Ammon's horn (tissue), 1 donor: ENCODE data around the gene PBX1.
A peak's percentile ranks its signal among the peaks of the same experiment; 100 is the strongest.

ENCODE experiments used
- DNase-seq: peaks from one replicate; pipeline ENCODE4 v3.0.0-alpha.2; 2016; ENCODE audit warnings: low spot score

Gene PBX1

DNA sequence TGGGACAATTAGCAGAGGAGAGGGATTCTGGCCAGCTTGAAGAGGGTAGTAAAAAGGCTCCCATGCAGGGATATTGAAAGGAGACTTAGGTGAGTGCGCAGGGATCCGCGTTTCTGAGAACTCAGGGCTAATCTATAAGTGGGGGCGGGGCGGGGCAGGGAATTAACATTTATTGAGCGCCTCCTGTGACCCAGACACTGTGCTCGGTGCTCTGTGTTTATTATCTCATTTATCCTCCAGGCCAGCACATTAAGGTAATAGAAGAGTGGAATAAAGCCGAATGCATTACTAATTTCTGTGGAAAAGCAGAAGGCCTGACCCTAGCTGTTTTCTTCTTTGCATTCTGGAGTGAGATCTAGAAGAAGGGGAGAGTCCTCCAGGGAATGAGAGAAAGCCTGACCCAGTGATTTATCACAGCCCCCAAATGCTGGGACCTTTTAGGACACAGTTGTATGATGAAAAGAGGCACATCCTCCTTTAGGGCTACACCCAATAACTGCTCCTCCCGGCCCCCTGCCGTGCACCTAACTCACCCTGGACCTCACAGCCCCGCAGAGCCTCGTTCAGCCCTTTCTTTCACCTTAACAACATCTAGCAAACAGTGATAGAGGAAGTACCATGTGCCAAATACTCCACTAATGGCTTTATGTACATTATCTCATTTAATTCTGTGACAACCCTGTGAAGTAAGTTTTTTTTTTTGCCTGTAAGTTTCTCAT, 317.6 kb downstream of the PBX1 start:
- no peak for DNase-seq

DNA sequence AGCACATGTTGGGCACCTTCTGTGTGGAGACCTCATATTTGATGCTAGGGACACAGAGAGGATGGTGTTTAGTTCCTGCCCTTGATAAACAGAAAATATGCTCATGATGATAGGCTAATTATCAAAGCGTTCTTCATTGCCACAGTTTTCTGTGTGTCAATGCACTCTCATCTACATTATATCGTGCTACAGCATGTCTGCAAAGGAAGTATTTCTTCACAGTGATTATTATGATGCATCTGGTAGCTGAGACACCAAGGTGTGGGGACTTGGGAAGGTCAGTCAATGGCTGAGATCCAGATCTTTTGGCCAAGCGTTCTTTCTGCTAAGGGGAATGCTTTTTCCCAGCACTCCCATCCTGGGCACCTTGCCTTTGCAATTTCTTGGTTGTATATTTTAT, 321.2 kb downstream of the PBX1 start:
- no peak for DNase-seq

DNA sequence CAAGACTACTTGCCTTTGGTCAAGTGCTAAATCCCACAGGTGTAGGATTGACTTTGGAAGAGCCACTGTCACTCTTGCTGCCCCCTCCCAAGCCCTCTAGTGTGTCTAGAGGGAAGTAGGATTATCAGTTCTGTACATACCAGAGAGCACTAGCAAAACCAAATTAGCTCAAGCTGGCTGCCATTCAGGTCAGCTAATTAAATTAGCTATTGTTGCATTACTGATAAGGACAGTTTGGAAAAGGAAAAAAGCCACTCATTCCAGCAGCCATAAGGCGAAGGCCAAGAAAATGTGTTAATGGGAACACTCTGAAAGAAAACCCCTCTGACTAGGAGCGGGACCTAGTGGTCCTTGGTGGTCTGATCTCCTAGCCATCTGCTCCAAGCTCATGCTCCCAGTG, 321.7 kb downstream of the PBX1 start:
- no peak for DNase-seq

DNA sequence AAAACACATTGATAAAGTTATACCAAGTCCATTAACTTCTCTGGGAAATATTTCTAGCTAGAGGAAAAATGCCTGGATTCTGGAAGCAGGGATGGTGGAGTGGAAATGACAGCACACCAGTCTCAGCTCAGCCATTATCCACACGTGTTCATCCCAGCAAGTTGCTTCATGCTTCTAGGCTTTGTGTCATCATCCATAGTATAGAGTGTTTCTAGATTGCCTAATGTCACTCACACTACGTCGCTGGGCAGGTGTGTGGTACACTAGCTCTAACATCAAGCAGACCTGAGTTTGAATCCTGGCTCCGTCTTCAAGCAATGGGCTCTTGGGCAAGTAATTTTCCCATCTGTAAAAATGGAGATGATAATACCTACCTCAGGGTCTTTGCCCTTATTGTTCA, 326.3 kb downstream of the PBX1 start:
- no peak for DNase-seq

DNA sequence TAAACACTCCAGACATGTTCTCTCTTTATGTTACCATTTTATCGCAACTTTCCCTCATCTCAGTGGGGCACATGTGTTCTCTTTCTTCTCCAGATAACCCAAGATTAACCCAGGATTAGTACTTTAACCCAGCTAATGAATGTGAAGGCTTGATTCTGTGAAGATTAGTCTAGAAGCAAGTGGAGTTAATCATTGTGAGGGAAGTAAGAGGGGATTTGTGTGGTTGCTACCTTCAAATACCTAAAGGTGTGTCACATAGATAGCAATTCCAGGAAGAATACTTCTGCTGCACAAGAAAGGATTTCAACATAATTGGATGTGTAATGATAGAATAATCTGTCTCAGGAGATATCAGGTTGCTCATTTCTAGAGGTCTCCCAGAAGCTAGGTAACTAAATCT, 327.1 kb downstream of the PBX1 start:
- no peak for DNase-seq

DNA sequence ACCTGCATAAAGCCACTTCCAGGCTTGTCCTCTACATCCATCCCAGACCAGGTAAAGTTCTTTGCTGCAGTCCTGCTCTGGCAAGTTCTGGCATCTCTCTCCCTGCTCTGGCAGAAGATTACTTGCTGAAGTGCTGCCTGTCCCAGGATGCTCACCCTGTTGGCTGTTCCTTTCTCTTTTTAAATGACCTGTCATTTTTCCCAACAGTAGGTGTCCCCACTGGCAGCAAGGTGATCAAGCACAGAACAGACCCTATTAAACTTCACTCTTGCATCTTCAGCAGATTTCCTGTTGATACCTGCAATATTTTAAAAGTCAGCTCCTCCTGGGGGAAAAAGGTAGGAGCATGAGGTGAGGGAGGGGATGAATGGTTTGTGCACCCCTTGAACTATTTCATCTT, 332.6 kb downstream of the PBX1 start:
- no peak for DNase-seq

DNA sequence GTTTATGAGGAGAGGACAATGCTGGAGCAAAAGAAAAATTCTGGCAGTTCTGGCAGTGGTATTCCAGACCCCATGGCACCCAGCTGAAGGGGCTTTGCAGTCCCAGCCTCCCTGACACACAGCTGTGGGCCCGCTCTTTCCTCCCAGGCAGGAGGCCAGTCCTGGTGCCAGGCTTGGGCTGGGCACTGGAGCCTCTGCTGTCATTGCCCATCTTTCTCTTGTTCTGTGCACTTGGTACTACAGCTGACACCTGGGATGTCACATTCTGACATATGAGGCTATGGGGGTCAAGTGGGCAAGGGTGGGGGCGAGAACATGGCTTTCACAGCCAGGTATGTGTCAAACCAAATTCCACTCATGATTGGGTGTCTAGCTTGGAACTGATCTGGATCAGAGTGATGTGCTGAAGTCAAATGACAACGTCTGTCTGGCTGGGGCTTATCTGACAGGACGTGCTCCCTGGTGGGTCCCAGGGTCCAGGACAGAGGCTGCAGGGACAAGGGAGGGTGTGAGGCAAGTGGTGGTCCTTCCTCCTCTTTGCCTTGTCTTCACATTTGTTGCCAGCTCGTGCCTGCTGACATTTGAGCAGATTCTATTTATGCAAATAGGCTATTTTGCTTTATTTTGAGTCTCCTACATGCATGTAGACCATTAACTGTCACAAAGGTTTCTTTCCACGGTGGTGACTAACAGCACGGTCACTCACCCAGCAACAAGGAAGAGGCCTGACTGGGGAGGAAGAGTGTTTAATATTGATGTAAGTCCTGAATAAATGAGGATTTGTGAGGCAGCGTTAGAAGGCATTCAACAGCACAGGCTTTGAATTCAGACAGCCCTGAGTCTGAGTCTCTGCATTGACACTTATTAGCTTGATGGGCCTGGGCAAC, 336.3 kb downstream of the PBX1 start:
- peak; percentile 11 for DNase-seq

DNA sequence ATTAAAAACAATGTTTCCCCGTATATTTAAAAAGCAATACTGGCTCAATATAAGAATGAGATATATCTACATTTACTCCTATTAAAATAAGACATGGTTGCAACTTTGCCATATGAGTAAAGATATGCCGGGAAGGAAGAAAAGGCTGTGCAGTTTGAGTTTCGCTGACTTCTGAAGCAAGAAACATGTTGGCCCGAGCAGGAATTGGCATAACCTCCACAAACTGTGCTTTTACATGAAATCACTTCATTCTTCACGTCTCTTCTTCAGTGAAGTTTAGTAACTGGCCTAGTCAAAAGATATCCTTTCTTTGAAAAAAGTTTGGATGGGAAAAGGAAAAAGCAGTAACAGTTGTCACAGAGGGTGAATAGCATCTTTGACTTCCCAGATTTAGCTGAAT, 342.0 kb downstream of the PBX1 start:
- DNase-seq = no peak
